Neural progenitor cell (in vitro differentiated cells): ENCODE results near the gene PDE3A.

Experiments
- EZH2 ChIP-seq: fragments of 200-600 bp; sonication (generic); IDR thresholded peaks from 2 replicates; pipeline ENCODE4 v1.6.1; 2017; ENCODE audit warnings: antibody characterized with exemption, mild to moderate bottlenecking, moderate library complexity
- TF ChIP-seq, protein P1 (sequence below): fragments of 200-600 bp; sonication (generic); IDR thresholded peaks from 2 replicates; pipeline ENCODE4 v1.5.1; 2017; ENCODE audit warnings: antibody characterized with exemption, mild to moderate bottlenecking

DNA sequence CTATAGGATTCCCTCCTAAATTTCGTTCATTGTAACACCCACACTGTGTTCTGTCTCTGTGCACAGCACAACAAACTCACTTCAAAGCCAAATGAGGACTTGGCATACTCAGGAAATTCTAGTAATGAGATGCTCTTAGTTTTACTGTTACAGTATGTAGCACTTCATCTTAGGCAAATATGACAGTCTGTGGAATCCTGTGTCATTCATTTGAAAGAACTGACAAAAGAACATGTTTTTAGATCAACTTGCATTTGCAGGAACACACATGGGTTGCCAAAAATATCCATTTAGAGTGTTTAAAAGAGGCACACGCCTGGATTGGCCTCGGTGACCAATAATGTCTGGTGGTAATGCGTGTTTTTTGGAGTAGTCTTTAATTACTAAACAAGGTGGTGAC, 56.5 kb downstream of the PDE3A start:
- no peak for TF ChIP-seq EZH2
- TF ChIP-seq, protein P1, sequence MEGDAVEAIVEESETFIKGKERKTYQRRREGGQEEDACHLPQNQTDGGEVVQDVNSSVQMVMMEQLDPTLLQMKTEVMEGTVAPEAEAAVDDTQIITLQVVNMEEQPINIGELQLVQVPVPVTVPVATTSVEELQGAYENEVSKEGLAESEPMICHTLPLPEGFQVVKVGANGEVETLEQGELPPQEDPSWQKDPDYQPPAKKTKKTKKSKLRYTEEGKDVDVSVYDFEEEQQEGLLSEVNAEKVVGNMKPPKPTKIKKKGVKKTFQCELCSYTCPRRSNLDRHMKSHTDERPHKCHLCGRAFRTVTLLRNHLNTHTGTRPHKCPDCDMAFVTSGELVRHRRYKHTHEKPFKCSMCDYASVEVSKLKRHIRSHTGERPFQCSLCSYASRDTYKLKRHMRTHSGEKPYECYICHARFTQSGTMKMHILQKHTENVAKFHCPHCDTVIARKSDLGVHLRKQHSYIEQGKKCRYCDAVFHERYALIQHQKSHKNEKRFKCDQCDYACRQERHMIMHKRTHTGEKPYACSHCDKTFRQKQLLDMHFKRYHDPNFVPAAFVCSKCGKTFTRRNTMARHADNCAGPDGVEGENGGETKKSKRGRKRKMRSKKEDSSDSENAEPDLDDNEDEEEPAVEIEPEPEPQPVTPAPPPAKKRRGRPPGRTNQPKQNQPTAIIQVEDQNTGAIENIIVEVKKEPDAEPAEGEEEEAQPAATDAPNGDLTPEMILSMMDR = no peak
